Neural progenitor cell (in vitro differentiated cells): Measurements from ENCODE around the gene ATXN7L1.

Source experiments
- EZH2phosphoT487 ChIP-seq: fragments of 200-600 bp; sonication (generic); IDR thresholded peaks from 2 replicates; pipeline ENCODE4 v1.6.1; 2017; ENCODE audit warnings: antibody characterized with exemption
- TF ChIP-seq, protein P1 (sequence below): fragments of 200-600 bp; sonication (generic); IDR thresholded peaks from 2 replicates; pipeline ENCODE4 v1.5.1; 2017; ENCODE audit warnings: antibody characterized with exemption, mild to moderate bottlenecking

DNA sequence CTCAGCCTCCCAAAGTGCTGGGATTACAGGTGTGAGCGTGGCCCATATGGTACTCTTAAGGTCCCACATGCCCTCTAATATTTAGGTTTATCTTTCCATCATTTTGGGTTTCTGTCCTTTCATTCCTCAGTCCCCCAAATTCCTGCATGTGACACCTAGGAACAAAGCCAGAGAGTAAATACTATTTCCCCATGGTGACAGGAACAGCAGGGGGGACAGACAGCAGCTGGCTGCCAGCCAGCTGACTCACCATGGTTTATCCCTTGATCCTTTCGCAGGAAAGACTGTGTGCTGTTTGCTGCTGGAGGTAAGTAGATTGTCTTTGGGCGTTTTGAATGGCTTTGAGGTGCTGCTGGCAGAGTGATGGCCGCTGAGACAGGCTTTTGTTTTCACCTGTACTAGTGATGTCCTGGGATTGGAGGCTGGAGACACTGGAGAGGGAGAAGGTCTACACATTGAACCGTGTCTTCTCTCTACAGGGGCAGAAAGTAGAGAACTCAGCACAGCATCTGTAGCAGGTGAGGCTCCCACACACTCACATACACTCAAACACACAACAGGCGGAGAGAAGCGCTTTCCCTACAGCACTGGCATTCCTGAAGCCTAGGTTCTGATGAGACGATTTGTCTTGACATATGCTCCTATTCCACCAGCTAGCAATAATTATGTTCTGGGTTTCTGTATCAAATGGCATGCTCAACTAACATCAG is 211.4 kb downstream of the ATXN7L1 start:
- TF ChIP-seq, protein P1, sequence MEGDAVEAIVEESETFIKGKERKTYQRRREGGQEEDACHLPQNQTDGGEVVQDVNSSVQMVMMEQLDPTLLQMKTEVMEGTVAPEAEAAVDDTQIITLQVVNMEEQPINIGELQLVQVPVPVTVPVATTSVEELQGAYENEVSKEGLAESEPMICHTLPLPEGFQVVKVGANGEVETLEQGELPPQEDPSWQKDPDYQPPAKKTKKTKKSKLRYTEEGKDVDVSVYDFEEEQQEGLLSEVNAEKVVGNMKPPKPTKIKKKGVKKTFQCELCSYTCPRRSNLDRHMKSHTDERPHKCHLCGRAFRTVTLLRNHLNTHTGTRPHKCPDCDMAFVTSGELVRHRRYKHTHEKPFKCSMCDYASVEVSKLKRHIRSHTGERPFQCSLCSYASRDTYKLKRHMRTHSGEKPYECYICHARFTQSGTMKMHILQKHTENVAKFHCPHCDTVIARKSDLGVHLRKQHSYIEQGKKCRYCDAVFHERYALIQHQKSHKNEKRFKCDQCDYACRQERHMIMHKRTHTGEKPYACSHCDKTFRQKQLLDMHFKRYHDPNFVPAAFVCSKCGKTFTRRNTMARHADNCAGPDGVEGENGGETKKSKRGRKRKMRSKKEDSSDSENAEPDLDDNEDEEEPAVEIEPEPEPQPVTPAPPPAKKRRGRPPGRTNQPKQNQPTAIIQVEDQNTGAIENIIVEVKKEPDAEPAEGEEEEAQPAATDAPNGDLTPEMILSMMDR, result no peak
- TF ChIP-seq EZH2phosphoT487, result no peak
